Endothelial cell of umbilical vein (primary cell): Measurements from ENCODE around the gene GNB1.

Experiments
- EZH2 ChIP-seq: IDR thresholded peaks from 2 replicates; pipeline ENCODE4 v1.6.1; 2012; ENCODE audit warnings: borderline replicate concordance, low read depth, mild to moderate bottlenecking, moderate library complexity, low read length, inconsistent platforms; ENCODE audit not compliant: severe bottlenecking
- POLR2A ChIP-seq: IDR thresholded peaks from 2 replicates; pipeline ENCODE4 v1.6.1; 2012; ENCODE audit warnings: low read depth, mild to moderate bottlenecking, control low read depth, low read length
- TF ChIP-seq, protein P1 (sequence below), 2 donors: IDR thresholded peaks; 1 replicate in 1 of 2; 2 replicates in 1 of 2; pipeline ENCODE4 v1.5.1; 2011; ENCODE audit warnings: low read length in 2 of 2, mild to moderate bottlenecking in 2 of 2, moderate library complexity in 2 of 2, control low read depth in 1 of 2, inconsistent platforms in 1 of 2, low read depth in 1 of 2; ENCODE audit not compliant: insufficient read depth in 1 of 2; ENCODE audit errors: extremely low read depth in 1 of 2

DNA sequence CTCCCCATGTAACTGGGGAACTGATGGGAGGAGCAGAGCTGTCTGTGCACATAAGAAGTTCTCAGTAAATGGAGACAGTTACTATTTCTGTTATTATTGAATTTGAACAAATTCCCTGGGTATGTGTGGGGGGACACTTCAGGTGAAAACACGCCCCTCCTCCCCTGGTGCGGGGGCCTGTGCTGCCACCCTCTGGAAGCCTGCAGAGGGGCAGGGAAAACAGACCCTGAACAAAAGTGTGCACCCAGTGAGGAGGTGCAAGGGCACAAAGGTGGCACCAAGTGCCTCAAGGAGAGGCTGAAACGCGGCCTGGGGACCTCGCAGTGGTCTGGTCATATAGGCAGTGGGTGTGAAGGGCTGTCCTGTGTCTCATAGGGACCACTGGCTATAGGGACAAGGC lies 94.4 kb downstream of the GNB1 start:
- TF ChIP-seq, protein P1, sequence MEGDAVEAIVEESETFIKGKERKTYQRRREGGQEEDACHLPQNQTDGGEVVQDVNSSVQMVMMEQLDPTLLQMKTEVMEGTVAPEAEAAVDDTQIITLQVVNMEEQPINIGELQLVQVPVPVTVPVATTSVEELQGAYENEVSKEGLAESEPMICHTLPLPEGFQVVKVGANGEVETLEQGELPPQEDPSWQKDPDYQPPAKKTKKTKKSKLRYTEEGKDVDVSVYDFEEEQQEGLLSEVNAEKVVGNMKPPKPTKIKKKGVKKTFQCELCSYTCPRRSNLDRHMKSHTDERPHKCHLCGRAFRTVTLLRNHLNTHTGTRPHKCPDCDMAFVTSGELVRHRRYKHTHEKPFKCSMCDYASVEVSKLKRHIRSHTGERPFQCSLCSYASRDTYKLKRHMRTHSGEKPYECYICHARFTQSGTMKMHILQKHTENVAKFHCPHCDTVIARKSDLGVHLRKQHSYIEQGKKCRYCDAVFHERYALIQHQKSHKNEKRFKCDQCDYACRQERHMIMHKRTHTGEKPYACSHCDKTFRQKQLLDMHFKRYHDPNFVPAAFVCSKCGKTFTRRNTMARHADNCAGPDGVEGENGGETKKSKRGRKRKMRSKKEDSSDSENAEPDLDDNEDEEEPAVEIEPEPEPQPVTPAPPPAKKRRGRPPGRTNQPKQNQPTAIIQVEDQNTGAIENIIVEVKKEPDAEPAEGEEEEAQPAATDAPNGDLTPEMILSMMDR (IDR thresholded peaks at IDR 0.05; ENCODE audit: extremely low read depth in 1 of 2, insufficient read depth in 1 of 2, low read depth in 1 of 2, low read length in 2 of 2), result no peak
- TF ChIP-seq EZH2, result no peak
- TF ChIP-seq POLR2A, result no peak
